Mesenchymal stem cell (in vitro differentiated cells and primary cell): Measurements from ENCODE around the gene SLC22A31.

ENCODE experiments used
- DNase-seq: peaks from one replicate; pipeline ENCODE4 v3.0.0-alpha.2; 2013
- H2AFZ ChIP-seq: one replicate; pipeline ENCODE4 v1.6.1; 2013; ENCODE audit warnings: low read depth, mild to moderate bottlenecking, control low read depth, inconsistent platforms, low read length, moderate library complexity
- H2AK5ac ChIP-seq: 2 replicates; pipeline ENCODE4 v1.6.1; 2013; ENCODE audit warnings: low read length, moderate library complexity, mild to moderate bottlenecking, inconsistent platforms; ENCODE audit not compliant: severe bottlenecking
- H2BK120ac ChIP-seq: one replicate; pipeline ENCODE4 v1.6.1; 2013; ENCODE audit warnings: low read depth, mild to moderate bottlenecking, inconsistent platforms, low read length, moderate library complexity
- H2BK12ac ChIP-seq, 2 experiments: one replicate each; pipeline ENCODE4 v1.6.1; 2013; ENCODE audit warnings: inconsistent platforms in 2 of 2, low read length in 2 of 2, mild to moderate bottlenecking in 2 of 2, moderate library complexity in 2 of 2, control low read depth in 1 of 2
- H2BK15ac ChIP-seq: one replicate; pipeline ENCODE4 v1.6.1; 2013; ENCODE audit warnings: mild to moderate bottlenecking, low read depth, inconsistent platforms; ENCODE audit not compliant: poor library complexity, severe bottlenecking
- H2BK5ac ChIP-seq: 2 replicates; pipeline ENCODE4 v1.6.1; 2013; ENCODE audit warnings: low read depth, mild to moderate bottlenecking, low read length, control low read depth, inconsistent platforms; ENCODE audit not compliant: poor library complexity, severe bottlenecking
- H3K14ac ChIP-seq, 2 experiments: one replicate each; pipeline ENCODE4 v1.6.1; 2013; ENCODE audit warnings: inconsistent platforms in 2 of 2, low read length in 2 of 2, control low read depth in 1 of 2, mild to moderate bottlenecking in 1 of 2, moderate library complexity in 1 of 2
- H3K18ac ChIP-seq, 2 experiments: one replicate each; pipeline ENCODE4 v1.6.1; 2013; ENCODE audit warnings: inconsistent platforms in 2 of 2, low read length in 2 of 2, control low read depth in 1 of 2, low read depth in 1 of 2, mild to moderate bottlenecking in 1 of 2
- H3K23ac ChIP-seq, 2 experiments: one replicate each; pipeline ENCODE4 v1.6.1; 2013; ENCODE audit warnings: inconsistent platforms in 2 of 2, low read length in 2 of 2, mild to moderate bottlenecking in 2 of 2, moderate library complexity in 2 of 2, control low read depth in 1 of 2
- H3K27ac ChIP-seq: 2 replicates; pipeline ENCODE4 v1.5.1; 2013; ENCODE audit warnings: mild to moderate bottlenecking, moderate library complexity, low read length, control low read depth, inconsistent platforms; ENCODE audit not compliant: poor library complexity, severe bottlenecking
- H3K27me3 ChIP-seq, 2 experiments: 2 replicates each; pipeline versions ENCODE4 v1.6.1 to v1.7.0; 2013; ENCODE audit warnings: low read length in 2 of 2, mild to moderate bottlenecking in 2 of 2, moderate library complexity in 2 of 2, control low read depth in 1 of 2, inconsistent platforms in 1 of 2; ENCODE audit not compliant: control insufficient read depth in 1 of 2, insufficient read depth in 1 of 2
- H3K36me3 ChIP-seq, 2 experiments: 2 replicates each; pipeline versions ENCODE4 v1.6.1 to v1.7.0; 2013; ENCODE audit warnings: low read length in 2 of 2, control low read depth in 1 of 2, inconsistent platforms in 1 of 2, low read depth in 1 of 2, mild to moderate bottlenecking in 1 of 2; ENCODE audit not compliant: insufficient read depth in 2 of 2, control insufficient read depth in 1 of 2
- H3K4ac ChIP-seq, 2 experiments: one replicate each; pipeline ENCODE4 v1.6.1; 2013; ENCODE audit warnings: inconsistent platforms in 2 of 2, low read length in 2 of 2, mild to moderate bottlenecking in 2 of 2, moderate library complexity in 2 of 2, control low read depth in 1 of 2, low read depth in 1 of 2
- H3K4me1 ChIP-seq: 2 replicates; pipeline ENCODE4 v1.6.1; 2013; ENCODE audit warnings: low read depth, low read length, control low read depth; ENCODE audit not compliant: control insufficient read depth, insufficient read depth
- H3K4me2 ChIP-seq: 2 replicates; pipeline ENCODE4 v1.6.1; 2013; ENCODE audit warnings: low read length, mild to moderate bottlenecking, inconsistent platforms; ENCODE audit not compliant: poor library complexity, severe bottlenecking
- H3K4me3 ChIP-seq, 2 experiments: 2 replicates each; pipeline versions ENCODE4 v1.5.1 to v1.7.0; 2013; ENCODE audit warnings: low read length in 2 of 2, mild to moderate bottlenecking in 2 of 2, control low read depth in 1 of 2, low read depth in 1 of 2; ENCODE audit not compliant: insufficient read depth in 1 of 2
- H3K79me1 ChIP-seq: replicated peaks from 2 replicates; pipeline ENCODE4 v1.6.1; 2013; ENCODE audit warnings: mild to moderate bottlenecking, control low read depth, low read length, inconsistent platforms; ENCODE audit not compliant: poor library complexity, severe bottlenecking
- H3K9ac ChIP-seq: 2 replicates; pipeline ENCODE4 v1.7.0; 2013; ENCODE audit warnings: mild to moderate bottlenecking, low read length, moderate library complexity
- H3K9me3 ChIP-seq: 2 replicates; pipeline ENCODE4 v1.7.0; 2013; ENCODE audit warnings: mild to moderate bottlenecking, low read length; ENCODE audit not compliant: control insufficient read depth
- H4K8ac ChIP-seq: one replicate; pipeline ENCODE4 v1.6.1; 2013; ENCODE audit warnings: inconsistent platforms, mild to moderate bottlenecking, low read length, moderate library complexity
- H4K91ac ChIP-seq: one replicate; pipeline ENCODE4 v1.6.1; 2013; ENCODE audit warnings: mild to moderate bottlenecking, low read length, inconsistent platforms
- WGBS: methylation state at CpG from one replicate; pipeline ENCODE4 v1.1.7; 2013; ENCODE audit warnings: mixed read lengths; 5-methylcytosine and 5-hydroxymethylcytosine counted together

The SLC22A31 gene

GRCh38 chr16:89243664-89244063, 43.3 kb upstream of the SLC22A31 start:
- no peaks in the 10 kb centered on the region for H3K27me3 ChIP-seq
- peaks cover 18% of the 10 kb centered on the region for H3K4me1 ChIP-seq
- H3K36me3 ChIP-seq, result no peaks in the 10 kb centered on the region
- H2BK15ac ChIP-seq, result no peak overlapping the region
- no peak overlapping the region for H3K4me2 ChIP-seq
- H3K79me1 ChIP-seq, result peaks cover 8% of the 10 kb centered on the region
- H3K4me3 ChIP-seq, result no peak overlapping the region
- H2AK5ac ChIP-seq, result no peak overlapping the region
- 95% methylated on average over 5 of the region's 5 CpGs for WGBS
- no peak overlapping the region for H3K18ac ChIP-seq
- no peak overlapping the region for H3K23ac ChIP-seq
- H3K4ac ChIP-seq, result no peak overlapping the region
- no peak overlapping the region for H3K27ac ChIP-seq
- no peak overlapping the region for H2BK12ac ChIP-seq
- H3K9me3 ChIP-seq, result no peaks in the 10 kb centered on the region
- peak overlapping the region; percentile 22 for H2BK5ac ChIP-seq
- no peak for DNase-seq
- H3K14ac ChIP-seq, result no peak overlapping the region
- H4K91ac ChIP-seq, result no peak overlapping the region
- H2BK120ac ChIP-seq, result no peak overlapping the region
- no peak overlapping the region for H3K9ac ChIP-seq
- no peak overlapping the region for H2AFZ ChIP-seq
- peak overlapping the region; percentile 72 for H4K8ac ChIP-seq

GRCh38 chr16:89242795-89243200, 42.5 kb upstream of the SLC22A31 start:
- Histone ChIP-seq H3K9ac (no peak overlapping the region), H2BK120ac (no peak overlapping the region), H3K9me3 (no peaks in the 10 kb centered on the region), H3K4ac (no peak overlapping the region), H4K8ac (no peak overlapping the region), H3K18ac (no peak overlapping the region), H3K4me1 (peaks cover 18% of the 10 kb centered on the region), H2AK5ac (no peak overlapping the region), H4K91ac (no peak overlapping the region), H2BK12ac (no peak overlapping the region), H3K4me3 (no peak overlapping the region), H2AFZ (no peak overlapping the region), H2BK15ac (no peak overlapping the region), H3K27me3 (no peaks in the 10 kb centered on the region), H2BK5ac (no peak overlapping the region), H3K23ac (no peak overlapping the region), H3K79me1 (peaks cover 8% of the 10 kb centered on the region), H3K27ac (no peak overlapping the region), H3K14ac (no peak overlapping the region), H3K4me2 (no peak overlapping the region), H3K36me3 (no peaks in the 10 kb centered on the region)
- DNase-seq, result no peak
- WGBS, result 60% methylated on average over 11 of the region's 12 CpGs

GRCh38 chr16:89241187-89242007, 41.1 kb upstream of the SLC22A31 start:
- no peaks in the 10 kb centered on the region for H3K27me3 ChIP-seq
- no peaks in the 10 kb centered on the region for H3K9me3 ChIP-seq
- H2AFZ ChIP-seq, result peak overlapping the region; percentile 89
- peak overlapping the region; percentile 100 for H4K8ac ChIP-seq
- H3K14ac ChIP-seq, result peak overlapping the region in 1 of 2 experiments; percentile 97
- H3K18ac ChIP-seq, result peak overlapping the region; percentile 95 to 100
- H3K4me2 ChIP-seq, result peak overlapping the region; percentile 72
- H3K23ac ChIP-seq, result peak overlapping the region in 1 of 2 experiments; percentile 94
- peak overlapping the region; percentile 98 to 100 for H3K4ac ChIP-seq
- H3K36me3 ChIP-seq, result no peaks in the 10 kb centered on the region
- DNase-seq, result peak; percentile 95
- H2AK5ac ChIP-seq, result peak overlapping the region; percentile 75
- peak overlapping the region in 1 of 2 experiments; percentile 49 for H2BK12ac ChIP-seq
- H2BK5ac ChIP-seq, result peak overlapping the region; percentile 95
- H3K4me1 ChIP-seq, result peaks cover 12% of the 10 kb centered on the region
- H3K9ac ChIP-seq, result peak overlapping the region; percentile 99
- peaks cover 8% of the 10 kb centered on the region for H3K79me1 ChIP-seq
- H3K4me3 ChIP-seq, result peak overlapping the region; percentile 94 to 99
- H3K27ac ChIP-seq, result peak overlapping the region; percentile 96
- peak overlapping the region; percentile 89 for H2BK15ac ChIP-seq
- H2BK120ac ChIP-seq, result peak overlapping the region; percentile 85
- peak overlapping the region; percentile 98 for H4K91ac ChIP-seq
- WGBS, result 12% methylated on average over 34 of the region's 39 CpGs

- Histone ChIP-seq H4K8ac (no peak overlapping the region), H3K4me1 (peaks cover 9% of the 10 kb centered on the region), H3K9me3 (peaks cover 2% of the 10 kb centered on the region), H3K23ac (no peak overlapping the region), H2BK120ac (no peak overlapping the region), H2BK15ac (no peak overlapping the region), H2BK5ac (no peak overlapping the region), H2BK12ac (no peak overlapping the region), H3K4me2 (no peak overlapping the region), H3K27me3 (no peaks in the 10 kb centered on the region), H2AFZ (no peak overlapping the region), H3K36me3 (peaks cover 21 to 25% of the 10 kb centered on the region in 2 experiments), H3K9ac (no peak overlapping the region), H3K18ac (no peak overlapping the region), H3K27ac (no peak overlapping the region), H2AK5ac (no peak overlapping the region), H3K4ac (no peak overlapping the region), H3K4me3 (no peak overlapping the region), H3K79me1 (peaks cover 10% of the 10 kb centered on the region), H3K14ac (no peak overlapping the region), H4K91ac (no peak overlapping the region)
- no CpG with 5 or more reads among the region's 3 CpGs for WGBS
- DNase-seq, result peak; percentile 69
These were observed 37.4 kb upstream of the SLC22A31 start for GRCh38 chr16:89237733-89238132.
